ENCODE data around the gene NUDT3. TPM values are rescaled to one million over a fixed set of nuclear protein-coding genes. Genes with fewer than 3 reads are reported as not detected.

Gene NUDT3
- total RNA-seq, 1 experiment from 2014 or later, result 25.2 TPM

- ChIA-PET RAD21 (ENCODE audit: low non-redundant PET in 1 of 2, low total read pairs in 2 of 2, uncharacterized antibody in 2 of 2, unreplicated experiment in 2 of 2) (no interaction called here), CTCF (interaction anchor here (1.7 kb wide), 1 partner anchor 36 kb away, joined by 5 read pairs; no protein-coding TSS in a partner anchor), POLR2A (interaction anchor here (0.6 to 4.2 kb wide), 4 partner anchors 12 to 178 kb away, joined by 3 to 21 read pairs (median 4); no protein-coding TSS in a partner anchor)
- no peaks in the 10 kb centered on the region for H3K36me3 ChIP-seq (ENCODE audit: control insufficient read depth in 1 of 2, insufficient read depth in 2 of 2, low read length in 2 of 2)
- H3K27me3 ChIP-seq (ENCODE audit: insufficient read depth, low read length), result no peaks in the 10 kb centered on the region
- DNase-seq (ENCODE audit: low read depth, low spot score), result no peak
- no peak overlapping the region for H2AFZ ChIP-seq (ENCODE audit: low read depth, low read length, poor library complexity, severe bottlenecking)
- no peaks in the 10 kb centered on the region for H3K9me2 ChIP-seq (ENCODE audit: insufficient read depth)
- peaks cover 47 to 99% of the 10 kb centered on the region in 2 experiments for H3K4me1 ChIP-seq (ENCODE audit: control insufficient read depth in 1 of 2, insufficient read depth in 2 of 2, low read length in 2 of 2)
- H3K9me3 ChIP-seq (ENCODE audit: control insufficient read depth in 1 of 2, insufficient read depth in 1 of 2, low read depth in 1 of 2, low read length in 2 of 2), result no peaks in the 10 kb centered on the region
- TF ChIP-seq SP1 (IDR thresholded peaks at IDR 0.05; ENCODE audit: low read depth), result no peak
- no peak for TF ChIP-seq RAD21 (IDR thresholded peaks at IDR 0.05; ENCODE audit: low read depth)
- no peak for TF ChIP-seq ZBTB33 (IDR thresholded peaks at IDR 0.05; ENCODE audit: extremely low read depth, insufficient replicate concordance, low read length)
- TF ChIP-seq ZFX (IDR thresholded peaks at IDR 0.05), result no peak
- TF ChIP-seq, protein P1, sequence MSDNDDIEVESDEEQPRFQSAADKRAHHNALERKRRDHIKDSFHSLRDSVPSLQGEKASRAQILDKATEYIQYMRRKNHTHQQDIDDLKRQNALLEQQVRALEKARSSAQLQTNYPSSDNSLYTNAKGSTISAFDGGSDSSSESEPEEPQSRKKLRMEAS (IDR thresholded peaks at IDR 0.05), result no peak
- no peak for TF ChIP-seq EZH2phosphoT487 (IDR thresholded peaks at IDR 0.05; ENCODE audit: borderline replicate concordance)
- TF ChIP-seq, protein P2, sequence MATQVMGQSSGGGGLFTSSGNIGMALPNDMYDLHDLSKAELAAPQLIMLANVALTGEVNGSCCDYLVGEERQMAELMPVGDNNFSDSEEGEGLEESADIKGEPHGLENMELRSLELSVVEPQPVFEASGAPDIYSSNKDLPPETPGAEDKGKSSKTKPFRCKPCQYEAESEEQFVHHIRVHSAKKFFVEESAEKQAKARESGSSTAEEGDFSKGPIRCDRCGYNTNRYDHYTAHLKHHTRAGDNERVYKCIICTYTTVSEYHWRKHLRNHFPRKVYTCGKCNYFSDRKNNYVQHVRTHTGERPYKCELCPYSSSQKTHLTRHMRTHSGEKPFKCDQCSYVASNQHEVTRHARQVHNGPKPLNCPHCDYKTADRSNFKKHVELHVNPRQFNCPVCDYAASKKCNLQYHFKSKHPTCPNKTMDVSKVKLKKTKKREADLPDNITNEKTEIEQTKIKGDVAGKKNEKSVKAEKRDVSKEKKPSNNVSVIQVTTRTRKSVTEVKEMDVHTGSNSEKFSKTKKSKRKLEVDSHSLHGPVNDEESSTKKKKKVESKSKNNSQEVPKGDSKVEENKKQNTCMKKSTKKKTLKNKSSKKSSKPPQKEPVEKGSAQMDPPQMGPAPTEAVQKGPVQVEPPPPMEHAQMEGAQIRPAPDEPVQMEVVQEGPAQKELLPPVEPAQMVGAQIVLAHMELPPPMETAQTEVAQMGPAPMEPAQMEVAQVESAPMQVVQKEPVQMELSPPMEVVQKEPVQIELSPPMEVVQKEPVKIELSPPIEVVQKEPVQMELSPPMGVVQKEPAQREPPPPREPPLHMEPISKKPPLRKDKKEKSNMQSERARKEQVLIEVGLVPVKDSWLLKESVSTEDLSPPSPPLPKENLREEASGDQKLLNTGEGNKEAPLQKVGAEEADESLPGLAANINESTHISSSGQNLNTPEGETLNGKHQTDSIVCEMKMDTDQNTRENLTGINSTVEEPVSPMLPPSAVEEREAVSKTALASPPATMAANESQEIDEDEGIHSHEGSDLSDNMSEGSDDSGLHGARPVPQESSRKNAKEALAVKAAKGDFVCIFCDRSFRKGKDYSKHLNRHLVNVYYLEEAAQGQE (IDR thresholded peaks at IDR 0.05; ENCODE audit: low read depth), result no peak
- TF ChIP-seq FOSL1 (IDR thresholded peaks at IDR 0.05; ENCODE audit: low read depth), result no peak
- TF ChIP-seq ZNF274 (IDR thresholded peaks at IDR 0.05; ENCODE audit: low read depth, low read length), result no peak
- TF ChIP-seq JUND (IDR thresholded peaks at IDR 0.05), result no peak
- no peak for TF ChIP-seq TCF7L2 (IDR thresholded peaks at IDR 0.05; ENCODE audit: borderline replicate concordance, extremely low read depth, insufficient read depth, insufficient read length)
- TF ChIP-seq CBX3 (IDR thresholded peaks at IDR 0.05; ENCODE audit: low read depth), result no peak
- TF ChIP-seq POLR2A (IDR thresholded peaks at IDR 0.05; ENCODE audit: borderline replicate concordance, extremely low read depth, insufficient read depth, insufficient read length), result no peak
- TF ChIP-seq ATF3 (IDR thresholded peaks at IDR 0.05), result no peak
- TF ChIP-seq EZH2 (IDR thresholded peaks at IDR 0.05), result no peak
- TF ChIP-seq, protein P3, sequence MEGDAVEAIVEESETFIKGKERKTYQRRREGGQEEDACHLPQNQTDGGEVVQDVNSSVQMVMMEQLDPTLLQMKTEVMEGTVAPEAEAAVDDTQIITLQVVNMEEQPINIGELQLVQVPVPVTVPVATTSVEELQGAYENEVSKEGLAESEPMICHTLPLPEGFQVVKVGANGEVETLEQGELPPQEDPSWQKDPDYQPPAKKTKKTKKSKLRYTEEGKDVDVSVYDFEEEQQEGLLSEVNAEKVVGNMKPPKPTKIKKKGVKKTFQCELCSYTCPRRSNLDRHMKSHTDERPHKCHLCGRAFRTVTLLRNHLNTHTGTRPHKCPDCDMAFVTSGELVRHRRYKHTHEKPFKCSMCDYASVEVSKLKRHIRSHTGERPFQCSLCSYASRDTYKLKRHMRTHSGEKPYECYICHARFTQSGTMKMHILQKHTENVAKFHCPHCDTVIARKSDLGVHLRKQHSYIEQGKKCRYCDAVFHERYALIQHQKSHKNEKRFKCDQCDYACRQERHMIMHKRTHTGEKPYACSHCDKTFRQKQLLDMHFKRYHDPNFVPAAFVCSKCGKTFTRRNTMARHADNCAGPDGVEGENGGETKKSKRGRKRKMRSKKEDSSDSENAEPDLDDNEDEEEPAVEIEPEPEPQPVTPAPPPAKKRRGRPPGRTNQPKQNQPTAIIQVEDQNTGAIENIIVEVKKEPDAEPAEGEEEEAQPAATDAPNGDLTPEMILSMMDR (IDR thresholded peaks at IDR 0.05 in 2 of 3, conservative IDR thresholded peaks at IDR 0.05 in 1 of 3; ENCODE audit: borderline replicate concordance in 1 of 3, insufficient read depth in 1 of 3, low read depth in 2 of 3, low read length in 2 of 3), result no peak
- intact Hi-C loops (cut with micrococcal nuclease), result no loop called here
- H3K4me2 ChIP-seq (ENCODE audit: low read length), result 0 out of 2 replicates have a peak overlapping the region, but pooled peaks have one; percentile 12
- ATAC-seq, result no peak
- H3K9ac ChIP-seq (ENCODE audit: low read length), result no peak overlapping the region
- BruUV-seq (replicated peaks), result no TSS peak
- H3K79me2 ChIP-seq (ENCODE audit: insufficient read depth, low read length), result peaks cover 5% of the 10 kb centered on the region; the same call in 1 of the 2 replicates
- H4K20me1 ChIP-seq (ENCODE audit: insufficient read depth), result no peaks in the 10 kb centered on the region
- H3K4me3 ChIP-seq (replicated peaks in 1 of 2; ENCODE audit: low read depth in 1 of 2, low read length in 2 of 2), result no peak overlapping the region
- no peak overlapping the region for H3K27ac ChIP-seq (ENCODE audit: low read depth, low read length)
These were observed 160.7 kb downstream of the NUDT3 start for GRCh38 chr6:34231566-34232336.

All from HCT116 (cell line).